HG03095 (cell line): ENCODE measurements around the gene ZNF598.

Experiments
- ATAC-seq: cut with Tn5 transposase; IDR thresholded peaks from one replicate; pipeline ENCODE4 v1.9.1; 2021; ENCODE audit warnings: moderate library complexity; ENCODE audit not compliant: unreplicated experiment

The ZNF598 gene

GRCh38 chr16:1991948-1992703 is 17.5 kb downstream of the ZNF598 start:
- peak; percentile 40 for ATAC-seq

GRCh38 chr16:1991588-1991947 is 18.1 kb downstream of the ZNF598 start:
- ATAC-seq, result no peak

DNA sequence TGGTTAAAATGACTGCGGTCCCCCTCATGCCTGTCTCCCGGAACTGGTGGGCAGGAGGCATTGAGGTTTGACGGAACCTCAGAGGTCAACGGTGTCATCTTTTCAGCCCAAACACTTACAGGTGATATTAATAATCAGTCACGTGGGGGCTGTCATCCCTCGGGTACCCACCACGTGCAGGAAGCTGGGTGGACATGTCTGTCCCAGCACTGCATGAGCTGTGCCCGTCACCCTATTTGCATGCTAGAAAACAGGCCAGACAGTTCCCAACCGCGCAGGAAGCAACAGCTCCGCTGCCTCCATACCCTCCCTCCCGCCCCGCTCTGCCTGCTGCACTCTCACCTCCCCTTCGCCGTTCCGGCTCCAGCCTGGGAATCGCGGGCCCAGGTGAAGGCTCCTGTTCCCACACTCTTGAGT is 18.5 kb downstream of the ZNF598 start:
- no peak for ATAC-seq

GRCh38 chr16:1990351-1991134 is 19.1 kb downstream of the ZNF598 start:
- ATAC-seq, result no peak

GRCh38 chr16:1990101-1990350 is 19.6 kb downstream of the ZNF598 start:
- no peak for ATAC-seq

GRCh38 chr16:1989209-1990100 is 20.2 kb downstream of the ZNF598 start, which contains the start of gene SYNGR3:
SYNGR3 (plus strand) TSS chr16:1989970; CDS start chr16:1990103, 133 bp downstream.
- no peak for ATAC-seq

- ATAC-seq, result no peak
Measured at GRCh38 chr16:1987198-1987597, 22.4 kb downstream of the ZNF598 start.

DNA sequence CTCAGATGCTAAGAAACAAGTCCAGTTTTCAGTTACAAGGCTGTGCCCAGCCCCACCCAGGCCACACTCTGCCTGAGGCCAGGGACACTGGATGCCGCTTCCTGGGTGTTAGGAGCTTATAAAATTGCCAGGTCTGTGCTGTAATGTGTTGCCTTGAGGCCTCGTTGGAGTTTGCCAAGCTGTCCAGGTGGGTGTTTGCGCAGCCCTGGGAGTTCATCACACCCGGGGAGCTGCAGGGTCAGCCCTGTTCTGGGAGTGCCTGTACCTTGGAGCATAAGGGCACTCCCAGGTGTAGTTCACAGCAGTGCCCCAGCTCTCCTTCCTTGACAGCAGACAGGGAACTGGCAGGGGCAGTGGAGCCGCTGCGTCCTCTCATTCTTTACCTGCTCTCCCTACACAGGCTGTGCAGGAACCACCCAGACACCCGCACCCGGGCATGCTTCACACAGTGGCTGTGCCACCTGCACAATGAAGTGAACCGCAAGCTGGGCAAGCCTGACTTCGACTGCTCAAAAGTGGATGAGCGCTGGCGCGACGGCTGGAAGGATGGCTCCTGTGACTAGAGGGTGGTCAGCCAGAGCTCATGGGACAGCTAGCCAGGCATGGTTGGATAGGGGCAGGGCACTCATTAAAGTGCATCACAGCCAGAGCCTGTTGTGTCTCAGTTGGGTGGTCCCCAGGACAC is 24.0 kb downstream of the ZNF598 start:
- no peak for ATAC-seq

DNA sequence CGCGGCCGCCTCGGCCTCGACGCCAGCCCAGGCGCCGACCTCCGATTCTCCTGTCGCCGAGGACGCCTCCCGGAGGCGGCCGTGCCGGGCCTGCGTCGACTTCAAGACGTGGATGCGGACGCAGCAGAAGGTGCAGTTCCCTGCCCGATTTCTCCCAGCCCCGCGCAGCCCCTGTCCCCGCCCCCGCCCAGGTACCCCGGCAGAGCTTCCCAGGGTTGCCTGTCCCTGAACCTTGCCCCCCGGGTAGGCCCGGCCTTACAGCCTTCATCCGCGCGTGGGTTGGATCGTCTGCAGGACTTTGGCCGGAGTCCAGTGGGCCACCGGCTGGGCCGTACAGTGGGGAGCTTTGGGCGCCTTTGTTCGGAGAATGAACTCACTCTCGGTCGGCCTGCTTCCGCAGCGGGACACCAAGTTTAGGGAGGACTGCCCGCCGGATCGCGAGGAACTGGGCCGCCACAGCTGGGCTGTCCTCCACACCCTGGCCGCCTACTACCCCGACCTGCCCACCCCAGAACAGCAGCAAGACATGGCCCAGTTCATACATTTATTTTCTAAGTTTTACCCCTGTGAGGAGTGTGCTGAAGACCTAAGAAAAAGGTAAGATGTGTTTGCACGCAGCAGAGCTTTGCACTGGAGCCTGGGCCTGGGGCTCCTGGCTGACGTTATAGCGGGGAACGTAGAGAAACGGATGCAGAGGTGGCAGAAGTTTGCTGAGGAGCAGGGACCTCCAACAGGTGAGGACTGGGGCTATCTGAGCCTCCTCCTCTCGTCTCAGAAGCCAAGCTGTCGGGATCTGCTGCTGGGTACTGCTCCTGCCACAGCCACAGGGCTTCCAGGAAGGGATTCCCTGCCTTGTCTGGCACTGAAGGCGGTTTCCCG is 25.0 kb downstream of the ZNF598 start:
- no peak for ATAC-seq

GRCh38 chr16:1983544-1984346 is 25.9 kb downstream of the ZNF598 start, which contains the start of gene GFER:
GFER (plus strand) TSS chr16:1984193; CDS start chr16:1984219, 26 bp downstream.
- peak; percentile 61 for ATAC-seq

DNA sequence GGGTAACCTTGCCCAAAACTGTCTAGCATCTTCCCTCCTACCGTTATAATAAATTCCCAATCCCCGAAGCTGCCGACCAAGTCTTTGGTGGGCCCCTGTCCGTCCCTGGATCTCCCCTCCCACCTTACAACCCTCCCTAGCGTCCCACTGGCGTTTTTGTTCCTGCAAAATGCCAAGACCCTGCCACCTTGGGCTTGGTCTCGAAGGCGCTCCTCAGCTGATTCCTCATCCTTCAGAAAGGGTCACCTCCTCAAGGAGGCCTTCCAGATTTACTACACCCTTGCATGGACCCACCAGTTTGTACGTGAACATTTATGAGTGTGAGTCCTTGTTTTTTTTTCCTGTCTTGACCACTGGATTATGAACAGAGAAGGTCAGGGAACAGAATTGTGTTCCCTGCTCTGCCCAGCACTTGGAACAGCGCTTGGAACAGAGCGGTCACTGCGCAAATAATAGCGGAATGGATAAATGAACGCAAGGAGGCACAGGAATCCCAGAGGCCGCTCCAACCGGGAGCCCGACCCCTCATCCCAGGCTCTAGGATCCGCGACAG is 26.6 kb downstream of the ZNF598 start:
- no peak for ATAC-seq

DNA sequence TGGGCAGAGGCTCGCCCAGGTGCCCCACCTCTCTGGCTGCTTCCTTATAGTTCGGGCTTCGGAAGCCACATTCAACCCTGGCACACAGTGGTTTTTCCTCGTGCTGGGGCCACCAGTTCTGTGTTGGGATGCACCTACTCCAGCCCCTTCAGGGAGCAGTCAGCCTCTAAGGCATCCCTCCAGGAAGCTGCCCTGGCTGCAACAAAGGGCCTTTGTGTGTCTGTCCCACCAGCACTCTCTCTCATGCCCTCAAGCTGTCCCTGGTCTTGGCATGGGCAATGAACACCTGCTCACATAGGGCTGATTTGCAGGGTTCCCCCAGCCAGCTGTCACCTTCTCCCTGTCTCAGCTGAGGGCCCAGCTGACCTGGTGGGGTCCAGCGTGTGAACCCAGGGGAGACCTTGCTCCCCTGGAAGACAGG is 27.6 kb downstream of the ZNF598 start:
- ATAC-seq, result no peak

DNA sequence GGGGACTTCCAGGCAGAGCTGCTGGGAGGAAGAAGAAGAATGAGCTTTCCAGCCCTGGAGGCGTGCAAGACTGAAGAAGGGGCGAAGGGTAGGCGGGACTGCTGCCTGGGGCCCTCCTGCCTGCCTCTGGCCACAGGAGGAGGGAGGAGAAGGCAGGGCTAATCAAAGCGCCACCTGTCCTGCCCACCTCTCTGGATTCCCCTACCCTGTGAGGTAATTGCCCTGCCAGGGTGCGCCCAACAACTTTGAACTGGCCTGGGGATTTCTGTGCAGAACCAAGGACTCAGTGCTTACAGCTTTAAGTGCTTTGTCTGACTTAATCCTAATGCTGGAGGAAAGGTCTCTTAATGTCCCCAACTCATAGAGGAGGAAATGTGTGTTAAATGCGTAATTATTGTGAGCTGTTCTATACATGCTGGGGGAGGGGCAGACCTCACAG is 28.2 kb downstream of the ZNF598 start, which contains the start of gene NOXO1:
TSS of gene NOXO1 (minus strand) at position 72 of the 439 bp plus-strand sequence. CDS start 290 bp downstream, outside the sequence.
- ATAC-seq, result no peak

DNA sequence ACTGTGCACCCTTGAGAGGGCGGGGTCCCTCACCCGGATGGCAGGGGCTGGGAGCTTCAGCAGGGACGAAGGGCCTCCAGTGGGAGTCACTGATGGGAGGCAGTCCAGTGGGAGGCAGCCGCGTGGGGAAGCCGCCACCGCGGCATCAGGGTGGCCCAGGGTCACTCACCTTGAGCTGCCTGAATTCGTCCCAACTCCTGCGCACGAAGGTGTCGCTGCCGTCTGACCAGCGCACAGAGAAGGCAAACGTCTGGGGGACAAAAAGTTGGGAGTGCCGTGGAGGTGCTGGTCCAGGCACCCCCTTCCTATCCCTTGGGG is 28.9 kb downstream of the ZNF598 start:
- no peak for ATAC-seq

GRCh38 chr16:1980030-1980769 is 29.4 kb downstream of the ZNF598 start:
- no peak for ATAC-seq

DNA sequence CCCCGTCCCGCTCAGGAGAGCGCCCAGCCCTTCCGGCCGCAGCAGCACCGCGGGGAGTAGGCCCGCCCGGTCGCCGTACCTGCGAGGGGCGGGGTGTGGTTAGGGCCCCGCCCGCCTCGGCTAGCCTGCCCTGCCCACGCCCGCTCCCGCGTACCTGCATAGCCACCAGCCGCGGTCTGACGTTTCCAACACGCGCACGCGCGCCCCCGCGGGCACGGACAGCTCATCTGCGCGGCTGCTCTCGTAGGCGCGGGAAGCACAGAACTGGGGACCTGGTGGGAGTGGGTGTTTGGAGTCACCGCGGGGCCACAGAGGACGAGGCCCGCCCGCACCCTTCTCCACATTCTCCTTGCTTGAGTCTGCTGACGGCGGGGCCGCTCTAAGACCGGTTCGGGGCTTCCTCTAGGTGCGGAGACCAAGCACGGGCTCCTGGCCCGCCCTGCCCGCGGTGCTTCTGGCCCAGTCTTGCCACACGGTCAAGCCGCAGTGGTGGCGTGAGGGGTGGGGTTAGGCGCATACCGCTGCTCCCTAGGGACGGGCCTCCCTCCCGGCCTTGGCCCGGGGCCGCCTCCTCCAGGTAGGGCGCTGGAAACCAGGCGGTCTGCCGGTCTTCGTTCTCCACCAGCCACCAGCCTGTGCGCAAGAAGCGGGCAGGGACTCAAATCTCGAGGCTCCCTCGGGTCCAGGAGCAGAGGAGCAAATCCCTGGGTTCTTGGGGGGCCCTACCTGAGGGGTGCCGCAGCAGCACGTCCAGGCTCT is 30.2 kb downstream of the ZNF598 start:
- ATAC-seq, result no peak

DNA sequence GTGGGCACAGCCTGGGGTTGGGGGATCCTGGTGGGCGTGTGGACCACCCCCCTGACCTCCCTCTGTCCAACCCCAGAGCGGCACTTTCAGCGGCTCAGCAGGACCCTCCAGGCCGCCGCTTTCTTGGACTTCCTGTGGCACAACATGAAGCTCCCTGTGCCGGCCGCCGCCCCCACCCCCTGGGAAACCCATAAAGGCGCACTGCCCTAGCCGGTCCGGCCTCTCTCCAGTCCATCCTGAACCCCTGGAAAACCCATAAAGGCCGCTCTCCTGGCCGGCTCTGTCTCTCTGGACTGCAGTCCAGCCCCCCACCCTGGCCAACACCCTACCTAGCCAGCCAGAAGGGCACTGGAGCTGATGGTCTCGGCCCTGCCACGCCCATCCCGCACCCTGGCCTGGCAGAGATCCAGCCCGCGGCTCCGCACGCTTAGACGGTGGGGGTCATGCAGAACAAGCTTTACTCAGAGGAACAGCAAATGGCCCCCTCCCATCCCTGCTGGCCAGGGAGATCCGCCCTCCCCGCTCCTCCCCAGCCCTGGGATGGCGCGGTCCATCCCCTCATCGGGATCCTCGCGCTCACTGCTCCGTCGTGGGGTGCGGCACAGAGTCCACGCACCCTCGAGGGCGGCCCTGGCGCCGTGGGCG is 31.0 kb downstream of the ZNF598 start:
- no peak for ATAC-seq
